Subcutaneous adipose tissue (tissue), 4 donors: Measurements from ENCODE around the gene TMC3. TPM values are rescaled to one million over a fixed set of nuclear protein-coding genes. Genes with fewer than 3 reads are reported as not detected.

Experiments used
- total RNA-seq, 4 donors: library from RNA; depleted of rRNA; stranded (reverse); fragments of >200 nt; gene quantifications; one replicate each; pipeline ENCODE4 v1.1.0, GENCODE V29; 2016
- TF ChIP-seq, protein P1 (sequence below): fragments of 450-650 bp; IDR thresholded peaks from one replicate; pipeline ENCODE4 v1.5.1; 2016; ENCODE audit warnings: low read depth, mild to moderate bottlenecking, control low read depth, antibody characterized with exemption, moderate library complexity

TMC3 gene
- total RNA-seq, 4 donors from 2014 or later: not detected

DNA sequence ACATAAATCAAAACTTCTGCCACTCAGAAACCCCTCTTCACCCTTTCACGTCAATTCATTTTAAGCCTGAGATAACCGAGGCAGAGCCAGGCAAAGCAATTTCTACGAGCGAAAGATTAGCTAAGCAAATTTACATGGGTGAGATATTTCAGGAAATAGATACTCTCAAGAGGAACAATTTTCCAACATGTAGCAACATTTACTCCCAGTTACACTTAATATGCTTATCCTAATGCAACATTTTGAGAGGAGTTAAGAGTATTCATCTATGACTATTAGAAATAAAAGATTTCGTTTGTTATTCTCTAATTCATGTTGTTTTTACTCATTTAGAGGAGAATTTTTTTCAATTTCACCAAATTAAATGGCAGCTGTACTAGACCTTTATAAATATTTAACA lies 837 bp downstream of the TMC3 start:
- TF ChIP-seq, protein P1, sequence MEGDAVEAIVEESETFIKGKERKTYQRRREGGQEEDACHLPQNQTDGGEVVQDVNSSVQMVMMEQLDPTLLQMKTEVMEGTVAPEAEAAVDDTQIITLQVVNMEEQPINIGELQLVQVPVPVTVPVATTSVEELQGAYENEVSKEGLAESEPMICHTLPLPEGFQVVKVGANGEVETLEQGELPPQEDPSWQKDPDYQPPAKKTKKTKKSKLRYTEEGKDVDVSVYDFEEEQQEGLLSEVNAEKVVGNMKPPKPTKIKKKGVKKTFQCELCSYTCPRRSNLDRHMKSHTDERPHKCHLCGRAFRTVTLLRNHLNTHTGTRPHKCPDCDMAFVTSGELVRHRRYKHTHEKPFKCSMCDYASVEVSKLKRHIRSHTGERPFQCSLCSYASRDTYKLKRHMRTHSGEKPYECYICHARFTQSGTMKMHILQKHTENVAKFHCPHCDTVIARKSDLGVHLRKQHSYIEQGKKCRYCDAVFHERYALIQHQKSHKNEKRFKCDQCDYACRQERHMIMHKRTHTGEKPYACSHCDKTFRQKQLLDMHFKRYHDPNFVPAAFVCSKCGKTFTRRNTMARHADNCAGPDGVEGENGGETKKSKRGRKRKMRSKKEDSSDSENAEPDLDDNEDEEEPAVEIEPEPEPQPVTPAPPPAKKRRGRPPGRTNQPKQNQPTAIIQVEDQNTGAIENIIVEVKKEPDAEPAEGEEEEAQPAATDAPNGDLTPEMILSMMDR: no peak

DNA sequence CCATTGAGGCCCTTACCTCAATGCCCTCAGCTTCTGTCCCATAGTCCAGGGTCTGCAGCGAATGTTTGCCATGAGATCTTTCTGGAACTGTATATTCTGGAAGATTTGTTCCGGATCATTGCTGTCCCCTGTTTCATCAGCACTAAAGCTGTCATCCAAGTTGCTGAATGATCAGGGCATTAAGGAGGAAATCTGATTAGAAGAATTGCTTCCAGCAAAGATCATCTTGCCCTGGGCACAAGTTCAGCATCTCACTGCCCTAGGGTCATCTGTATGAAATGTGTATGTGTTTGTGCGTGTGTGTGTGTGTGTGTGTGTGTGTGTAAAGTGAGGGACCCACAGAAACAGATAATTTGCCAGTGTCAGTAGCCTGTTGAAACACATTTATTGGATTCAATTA lies 1.4 kb downstream of the TMC3 start:
- TF ChIP-seq, protein P1: no peak

DNA sequence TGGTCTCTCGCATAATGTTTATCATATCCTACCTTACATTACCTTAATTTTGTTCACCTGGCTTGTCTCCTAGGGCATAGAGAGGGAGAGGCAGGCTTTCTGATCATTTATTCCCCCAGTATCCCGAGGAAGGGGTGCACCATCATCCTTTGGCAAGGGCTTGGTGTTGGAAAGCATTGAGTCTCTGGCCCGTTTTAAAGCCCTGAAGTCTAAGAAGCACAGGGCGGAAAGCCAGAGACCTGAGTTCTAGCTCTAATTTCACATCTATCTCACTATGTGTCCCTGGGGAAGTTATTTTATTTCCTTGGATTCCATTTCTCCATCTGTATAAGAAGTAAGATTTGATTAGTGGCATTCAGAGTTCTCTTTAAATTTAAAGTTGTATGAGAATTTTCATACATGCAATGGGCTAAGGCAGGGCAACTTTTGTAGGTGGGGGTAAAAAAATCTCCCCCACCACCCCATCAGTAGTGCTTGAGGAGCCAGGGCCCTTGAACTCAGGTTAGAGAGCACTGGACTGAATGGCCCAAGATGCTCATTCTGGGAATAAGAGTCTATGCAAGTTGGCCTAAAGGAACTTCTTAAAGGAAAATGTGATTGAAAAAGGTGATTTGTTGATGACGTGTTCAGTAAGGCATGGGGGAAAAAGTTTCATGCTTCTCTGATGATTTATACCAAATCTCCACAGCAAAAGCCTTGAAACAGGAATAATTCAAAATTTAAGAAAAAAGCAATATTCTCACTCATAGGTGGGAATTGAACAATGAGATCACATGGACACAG lies 10.1 kb downstream of the TMC3 start:
- TF ChIP-seq, protein P1: no peak

DNA sequence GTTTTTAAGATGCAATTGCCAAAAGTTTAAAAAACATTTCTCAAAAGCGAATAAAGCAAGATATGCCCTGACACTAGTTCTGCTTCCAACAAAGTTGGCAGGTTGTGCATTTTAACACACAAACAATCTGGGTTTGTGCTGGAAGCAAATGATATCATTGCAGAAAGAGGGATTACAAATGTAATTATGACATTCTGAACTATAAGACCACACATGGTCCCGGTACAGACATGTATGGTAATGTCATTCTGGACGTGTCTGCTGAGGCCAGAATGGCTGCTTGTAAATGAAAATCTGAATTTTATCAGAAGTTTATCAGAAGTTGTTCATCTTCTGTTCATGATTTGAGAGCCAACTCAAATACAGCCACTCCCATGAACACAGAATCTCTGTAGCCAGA lies 10.7 kb downstream of the TMC3 start:
- TF ChIP-seq, protein P1: no peak

DNA sequence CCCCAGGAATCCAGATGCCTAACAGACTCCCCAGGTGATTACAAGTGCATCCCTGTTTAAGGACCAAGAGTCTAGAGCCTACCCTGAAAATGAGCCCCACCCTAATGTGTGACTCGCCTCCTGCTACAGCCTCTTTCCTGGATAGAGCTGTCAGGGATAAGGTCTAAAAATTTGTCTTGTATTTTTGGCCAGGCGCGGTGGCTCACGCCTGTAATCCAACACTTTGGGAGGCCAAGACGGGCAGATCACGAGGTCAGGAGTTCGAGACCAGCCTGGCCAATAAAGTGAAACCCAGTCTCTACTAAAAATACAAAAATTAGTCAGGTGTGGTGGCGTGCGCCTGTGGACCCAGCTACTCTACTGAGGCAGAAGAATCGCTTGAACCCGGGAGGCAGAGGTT lies 11.2 kb downstream of the TMC3 start:
- TF ChIP-seq, protein P1: no peak

DNA sequence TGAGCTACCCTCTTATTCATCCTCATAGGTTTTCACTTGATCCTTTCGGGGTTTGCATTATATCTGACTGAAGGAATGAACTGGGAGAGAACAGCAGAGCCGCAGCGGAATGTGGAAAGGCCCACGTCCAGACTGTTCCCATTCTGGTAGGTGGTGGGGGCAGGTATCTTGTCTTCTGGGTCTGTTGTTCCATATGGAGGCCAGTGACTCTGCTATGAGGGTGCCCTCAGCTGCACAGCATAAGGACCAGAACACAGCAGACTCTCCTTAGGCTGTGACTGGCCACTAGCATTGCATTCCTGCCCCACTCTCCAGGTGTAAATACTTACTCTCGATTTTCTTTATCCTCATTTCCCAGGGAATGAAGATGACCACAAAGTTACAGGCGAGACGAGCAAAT lies 12.1 kb downstream of the TMC3 start:
- TF ChIP-seq, protein P1: no peak

DNA sequence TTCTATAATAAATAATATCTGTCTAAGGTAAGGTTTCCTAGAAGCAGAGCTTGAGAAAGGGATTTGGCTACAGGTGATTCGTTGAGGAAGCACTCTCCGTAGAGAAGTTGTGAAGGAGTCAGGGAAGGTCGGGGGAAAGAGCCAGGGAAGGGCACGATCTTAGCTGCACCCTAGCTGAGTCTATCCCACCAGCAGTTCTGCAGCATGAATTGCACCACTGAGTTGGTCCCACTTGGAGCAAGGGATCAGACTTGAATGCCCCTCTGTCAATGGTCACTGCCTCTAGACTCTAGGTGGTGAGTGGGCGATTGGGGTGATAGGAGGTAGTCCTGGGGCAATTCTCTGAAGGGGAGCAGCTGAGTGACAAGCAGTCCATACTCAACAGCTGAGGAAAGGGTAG lies 13.5 kb downstream of the TMC3 start:
- TF ChIP-seq, protein P1: no peak
